Panc1 (cell line): ENCODE measurements around the gene MSN. TPM values are rescaled to one million over a fixed set of nuclear protein-coding genes. Genes with fewer than 3 reads are reported as not detected.

Experiments
- ATAC-seq: fragments of 200-7000 bp; cut with Tn5 transposase; 2 replicates; pipeline ENCODE4 v1.9.1; 2020; ENCODE audit warnings: mild to moderate bottlenecking, moderate library complexity
- BruUV-seq: library from RNA; stranded (reverse); fragments of 400-500 nt; replicated peaks from 2 replicates; lab custom pipeline; 2021; lab: Mats Ljungman, UMichigan
- CTCF ChIA-PET: fragments of 300-600 bp; sonication (Branson Sonifier 250); formaldehyde crosslinking; loops from one replicate; lab custom pipeline; 2022; ENCODE audit warnings: antibody characterized with exemption; lab: Charles Lee
- POLR2A ChIA-PET: fragments of 300-600 bp; sonication (Branson Sonifier 250); formaldehyde crosslinking; loops from one replicate; lab custom pipeline; 2022; ENCODE audit warnings: antibody characterized with exemption; lab: Charles Lee
- DNase-seq: peaks from one replicate; pipeline ENCODE4 v3.0.0-alpha.2; 2010; ENCODE audit warnings: low read depth, low spot score
- H3K27ac ChIP-seq: 2 replicates; pipeline ENCODE4 v1.5.1; 2011; ENCODE audit warnings: mild to moderate bottlenecking, low read length, inconsistent platforms
- H3K27me3 ChIP-seq: fragments of 200-500 bp; sonication (Bioruptor generic); 2 replicates; pipeline ENCODE4 v1.6.0; 2014; ENCODE audit warnings: low read length, inconsistent platforms; ENCODE audit not compliant: control insufficient read depth, insufficient read depth
- H3K36me3 ChIP-seq: fragments of 200-500 bp; sonication (Bioruptor generic); 2 replicates; pipeline ENCODE4 v1.5.1; 2014; ENCODE audit warnings: inconsistent platforms, mild to moderate bottlenecking, low read length, moderate library complexity; ENCODE audit not compliant: control insufficient read depth, insufficient read depth
- H3K4me1 ChIP-seq: 2 replicates; pipeline ENCODE4 v1.5.1; 2011; ENCODE audit warnings: inconsistent platforms, mild to moderate bottlenecking, low read length, moderate library complexity; ENCODE audit not compliant: control insufficient read depth, insufficient read depth
- H3K4me3 ChIP-seq, 2 experiments: 2 replicates each; pipeline ENCODE4 v1.5.1; 2011 to 2012; ENCODE audit warnings: low read depth in 2 of 2, low read length in 2 of 2, mild to moderate bottlenecking in 2 of 2, inconsistent platforms in 1 of 2, moderate library complexity in 1 of 2
- H3K9me3 ChIP-seq: fragments of 200-500 bp; sonication (Bioruptor generic); 2 replicates; pipeline ENCODE4 v1.5.1; 2014; ENCODE audit warnings: low read depth, mild to moderate bottlenecking, inconsistent platforms, low read length, moderate library complexity; ENCODE audit not compliant: control insufficient read depth, insufficient read depth
- CTCF ChIP-seq: fragments of 450-650 bp; IDR thresholded peaks from 2 replicates; pipeline ENCODE4 v1.5.1; 2017; ENCODE audit warnings: mild to moderate bottlenecking
- POLR2AphosphoS5 ChIP-seq: IDR thresholded peaks from 2 replicates; pipeline ENCODE4 v1.6.1; 2012; ENCODE audit warnings: mild to moderate bottlenecking, low read depth, low read length, moderate library complexity
- REST ChIP-seq, 2 experiments: IDR thresholded peaks; 2 replicates each; pipeline ENCODE4 v1.6.1; 2011 to 2012; ENCODE audit warnings: low read depth in 2 of 2, control low read depth in 1 of 2, low read length in 1 of 2, mild to moderate bottlenecking in 1 of 2, moderate library complexity in 1 of 2; ENCODE audit not compliant: insufficient read depth in 1 of 2
- SIN3A ChIP-seq: IDR thresholded peaks from 2 replicates; pipeline ENCODE4 v1.6.1; 2012; ENCODE audit warnings: low read depth, mild to moderate bottlenecking, low read length, moderate library complexity, borderline replicate concordance; ENCODE audit not compliant: insufficient read depth
- TCF7L2 ChIP-seq: IDR thresholded peaks from 2 replicates; pipeline ENCODE4 v1.6.1; 2011; ENCODE audit warnings: mild to moderate bottlenecking, low read depth, low read length, inconsistent platforms
- in situ Hi-C: cut with HindIII; loops from 2 replicates; pipeline ENCODE4 v1.10.0; 2016; ENCODE audit warnings: low sequenced_read_pairs, low pct_unique_long_range_greater_than_20kb
- intact Hi-C: fragments of 100-400 bp; cut with micrococcal nuclease; formaldehyde crosslinking; loops from one replicate; pipeline ENCODE4 v1.10.0; 2022; ENCODE audit not compliant: unreplicated experiment
- total RNA-seq: library from RNA; stranded (reverse); gene quantifications from one replicate; pipeline ENCODE4 v1.2.1, GENCODE V29; 2021; ENCODE audit not compliant: unreplicated experiment

The MSN gene
- total RNA-seq, 1 experiment from 2014 or later, result 185 TPM

GRCh38 chrX:65677954-65678469 is 10.6 kb downstream of the MSN start:
- ChIA-PET CTCF (interaction anchor here (0.5 kb wide), 1 partner anchor 94 kb away, joined by 3 read pairs; no protein-coding TSS in a partner anchor), POLR2A (no interaction called here)
- peak overlapping the region; percentile 51 for H3K27ac ChIP-seq
- no peak overlapping the region for H3K4me3 ChIP-seq
- H3K27me3 ChIP-seq, result no peaks in the 10 kb centered on the region
- DNase-seq (peak; percentile 68), ATAC-seq (peak; percentile 70)
- H3K36me3 ChIP-seq, result no peaks in the 10 kb centered on the region; the same call in 1 of the 2 replicates
- in situ Hi-C loops, result no loop called here
- TF ChIP-seq CTCF (no peak), POLR2AphosphoS5 (no peak), TCF7L2 (no peak), REST (IDR thresholded peaks at IDR 0.05; ENCODE audit: insufficient read depth in 1 of 2, low read depth in 2 of 2, low read length in 1 of 2) (no peak), SIN3A (no peak)
- no peaks in the 10 kb centered on the region for H3K9me3 ChIP-seq
- intact Hi-C loops, result no loop called here
- peaks cover 10% of the 10 kb centered on the region for H3K4me1 ChIP-seq
- BruUV-seq, result no TSS peak

GRCh38 chrX:65679071-65679540 is 11.7 kb downstream of the MSN start:
- Histone ChIP-seq H3K4me3 (no peak overlapping the region), H3K27ac (no peak overlapping the region), H3K36me3 (no peaks in the 10 kb centered on the region; the same call in 1 of the 2 replicates), H3K4me1 (peaks cover 4% of the 10 kb centered on the region), H3K9me3 (no peaks in the 10 kb centered on the region), H3K27me3 (no peaks in the 10 kb centered on the region)
- ChIA-PET CTCF (no interaction called here), POLR2A (no interaction called here)
- in situ Hi-C loops (no loop called here), intact Hi-C loops (no loop called here)
- no peak for ATAC-seq
- TF ChIP-seq TCF7L2, result no peak
- TF ChIP-seq REST (IDR thresholded peaks at IDR 0.05; ENCODE audit: insufficient read depth in 1 of 2, low read depth in 2 of 2, low read length in 1 of 2), result no peak
- no peak for TF ChIP-seq POLR2AphosphoS5
- TF ChIP-seq CTCF, result no peak
- TF ChIP-seq SIN3A, result no peak
- peak; percentile 63 for DNase-seq
- BruUV-seq, result no TSS peak
